Activated CD8-positive, alpha-beta T cell treated with anti-CD3 and anti-CD28 coated beads for 36 hours (primary cell): ENCODE measurements around the gene CCDC137. TPM values are rescaled to one million over a fixed set of nuclear protein-coding genes. Genes with fewer than 3 reads are reported as not detected.

Experiments used
- ATAC-seq: fragments of 200-7000 bp; cut with Tn5 transposase; one replicate; pipeline ENCODE4 v1.10.0; 2021; ENCODE audit warnings: mild to moderate bottlenecking, moderate library complexity
- CTCF ChIA-PET: fragments of 350-600 bp; sonication (Branson Sonifier 250); formaldehyde crosslinking; loops from one replicate; lab custom pipeline; 2021; ENCODE audit warnings: antibody characterized with exemption; lab: Charles Lee
- POLR2A ChIA-PET: fragments of 350-600 bp; sonication (Branson Sonifier 250); formaldehyde crosslinking; loops from one replicate; lab custom pipeline; 2021; ENCODE audit warnings: antibody characterized with exemption; lab: Charles Lee
- DNase-seq: peaks from one replicate; pipeline ENCODE4 v3.0.0-alpha.2; 2020
- H3K27ac Mint-ChIP-seq: one replicate; pipeline ENCODE4 v1.8.0; 2021; ENCODE audit warnings: mild to moderate bottlenecking, mixed read lengths
- H3K27me3 Mint-ChIP-seq: one replicate; pipeline ENCODE4 v1.8.0; 2021; ENCODE audit warnings: mixed read lengths
- H3K36me3 Mint-ChIP-seq: one replicate; pipeline ENCODE4 v1.8.0; 2021; ENCODE audit warnings: low read depth, mixed read lengths
- H3K4me1 Mint-ChIP-seq: one replicate; pipeline ENCODE4 v1.8.0; 2021; ENCODE audit warnings: low read depth, mixed read lengths
- H3K4me3 Mint-ChIP-seq: one replicate; pipeline ENCODE4 v1.8.0; 2021; ENCODE audit warnings: mild to moderate bottlenecking, moderate library complexity, mixed read lengths
- H3K9me3 Mint-ChIP-seq: one replicate; pipeline ENCODE4 v1.8.0; 2021; ENCODE audit warnings: mixed read lengths
- intact Hi-C: fragments of 100-400 bp; cut with micrococcal nuclease; formaldehyde crosslinking; loops from one replicate; pipeline ENCODE4 v1.10.0; 2022
- total RNA-seq, 2 experiments: library from RNA; stranded (reverse); gene quantifications; one replicate each; pipeline ENCODE4 v1.2.3, GENCODE V29; 2021
- TF ChIP-seq, protein P1 (sequence below): fragments of 200-600 bp; IDR thresholded peaks from one replicate; pipeline ENCODE4 v1.8.0; 2022; ENCODE audit warnings: antibody characterized with exemption, mild to moderate bottlenecking

Gene CCDC137
- total RNA-seq, 2 experiments from 2014 or later = 34.1 to 37.2 TPM

- TF ChIP-seq, protein P1, sequence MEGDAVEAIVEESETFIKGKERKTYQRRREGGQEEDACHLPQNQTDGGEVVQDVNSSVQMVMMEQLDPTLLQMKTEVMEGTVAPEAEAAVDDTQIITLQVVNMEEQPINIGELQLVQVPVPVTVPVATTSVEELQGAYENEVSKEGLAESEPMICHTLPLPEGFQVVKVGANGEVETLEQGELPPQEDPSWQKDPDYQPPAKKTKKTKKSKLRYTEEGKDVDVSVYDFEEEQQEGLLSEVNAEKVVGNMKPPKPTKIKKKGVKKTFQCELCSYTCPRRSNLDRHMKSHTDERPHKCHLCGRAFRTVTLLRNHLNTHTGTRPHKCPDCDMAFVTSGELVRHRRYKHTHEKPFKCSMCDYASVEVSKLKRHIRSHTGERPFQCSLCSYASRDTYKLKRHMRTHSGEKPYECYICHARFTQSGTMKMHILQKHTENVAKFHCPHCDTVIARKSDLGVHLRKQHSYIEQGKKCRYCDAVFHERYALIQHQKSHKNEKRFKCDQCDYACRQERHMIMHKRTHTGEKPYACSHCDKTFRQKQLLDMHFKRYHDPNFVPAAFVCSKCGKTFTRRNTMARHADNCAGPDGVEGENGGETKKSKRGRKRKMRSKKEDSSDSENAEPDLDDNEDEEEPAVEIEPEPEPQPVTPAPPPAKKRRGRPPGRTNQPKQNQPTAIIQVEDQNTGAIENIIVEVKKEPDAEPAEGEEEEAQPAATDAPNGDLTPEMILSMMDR = no peak
- H3K27ac Mint-ChIP-seq = peak overlapping the region; percentile 99
- H3K4me3 Mint-ChIP-seq = peak overlapping the region; percentile 88
- H3K36me3 Mint-ChIP-seq = peaks cover 52% of the 10 kb centered on the region
- ChIA-PET POLR2A (interaction anchor here (0.6 to 3.8 kb wide), 23 partner anchors 9 to 313 kb away, joined by 3 to 33 read pairs (median 4); partner anchors contain the start of genes ACTG1, ARL16, FAAP100 and HGS), CTCF (interaction anchor here (1.0 to 1.6 kb wide), 2 partner anchors 9 to 65 kb away, joined by 3 to 4 read pairs; no protein-coding TSS in a partner anchor)
- no peaks in the 10 kb centered on the region for H3K27me3 Mint-ChIP-seq
- peaks cover 2% of the 10 kb centered on the region for H3K9me3 Mint-ChIP-seq
- H3K4me1 Mint-ChIP-seq = peaks cover 50% of the 10 kb centered on the region
- DNase-seq = peak; percentile 44
- intact Hi-C loops = no loop called here
- ATAC-seq = peak; percentile 7
Measured at GRCh38 chr17:81666092-81666341, 520 bp upstream of the CCDC137 start.

GRCh38 chr17:81667754-81668153, 1.2 kb downstream of the CCDC137 start:
- DNase-seq (no peak), ATAC-seq (no peak)
- ChIA-PET CTCF (no interaction called here), POLR2A (interaction anchor here (1.0 to 3.8 kb wide), 3 partner anchors 9 to 180 kb away, joined by 3 to 33 read pairs (median 4); partner anchors contain the start of genes ARL16 and HGS)
- Mint-ChIP-seq H3K4me3 (peak overlapping the region; percentile 88), H3K36me3 (peaks cover 66% of the 10 kb centered on the region), H3K4me1 (peaks cover 42% of the 10 kb centered on the region), H3K27me3 (no peaks in the 10 kb centered on the region), H3K9me3 (peaks cover 2% of the 10 kb centered on the region), H3K27ac (peak overlapping the region; percentile 87)
- TF ChIP-seq, protein P1 = no peak
- intact Hi-C loops = no loop called here

DNA sequence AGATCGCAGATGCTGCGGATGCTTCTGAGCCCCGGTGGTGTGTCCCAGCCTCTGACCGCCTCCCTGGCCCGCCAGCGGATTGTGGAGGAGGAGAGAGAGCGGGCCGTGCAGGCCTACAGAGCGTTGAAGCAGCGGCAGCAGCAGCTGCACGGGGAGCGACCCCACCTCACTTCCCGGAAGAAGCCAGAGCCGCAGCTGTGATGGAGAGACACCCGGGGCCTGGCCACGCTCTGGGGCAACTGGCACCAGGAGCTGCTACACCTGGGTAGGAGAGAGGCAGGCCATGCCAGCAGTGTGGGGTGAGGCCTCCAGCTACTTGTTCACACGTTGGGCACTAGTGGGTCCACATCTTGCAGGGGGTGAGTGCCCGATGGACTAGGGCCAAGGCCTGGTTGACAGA, 6.0 kb downstream of the CCDC137 start:
- Mint-ChIP-seq H3K4me1 (peaks cover 18% of the 10 kb centered on the region), H3K27me3 (no peaks in the 10 kb centered on the region), H3K9me3 (no peaks in the 10 kb centered on the region), H3K27ac (no peak overlapping the region), H3K36me3 (peaks cover 50% of the 10 kb centered on the region), H3K4me3 (no peak overlapping the region)
- CTCF ChIA-PET = no interaction called here
- TF ChIP-seq, protein P1 = no peak
- intact Hi-C loops = no loop called here
- DNase-seq (no peak), ATAC-seq (no peak)
- POLR2A ChIA-PET = interaction anchor here (1.2 to 4.0 kb wide), 2 partner anchors 11 to 43 kb away, joined by 5 to 27 read pairs; partner anchors contain the start of genes ARL16 and HGS

DNA sequence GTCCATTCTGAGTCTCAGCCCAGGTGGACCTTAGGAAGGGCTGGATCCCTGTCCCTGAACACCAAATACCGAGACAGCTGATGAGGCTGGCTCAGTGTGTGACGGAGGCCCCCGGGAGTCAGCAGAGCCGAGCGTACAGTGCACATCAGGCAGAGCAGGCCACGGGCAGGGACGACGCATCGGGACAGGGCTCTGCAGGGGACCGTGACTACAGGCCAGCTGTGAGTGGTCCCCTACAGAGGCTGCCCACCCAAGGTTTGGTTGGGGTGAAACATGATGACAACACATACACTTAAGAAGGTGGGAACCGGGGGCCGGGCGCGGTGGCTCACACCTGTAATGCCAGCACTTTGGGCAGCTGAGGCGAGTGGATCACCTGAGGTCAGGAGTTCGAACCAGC, 6.4 kb downstream of the CCDC137 start:
- peaks cover 13% of the 10 kb centered on the region for H3K4me1 Mint-ChIP-seq
- no peaks in the 10 kb centered on the region for H3K27me3 Mint-ChIP-seq
- ChIA-PET POLR2A (interaction anchor here (1.0 to 4.0 kb wide), 3 partner anchors 11 to 44 kb away, joined by 4 to 27 read pairs (median 5); partner anchors contain the start of genes ARL16 and HGS), CTCF (no interaction called here)
- H3K4me3 Mint-ChIP-seq = no peak overlapping the region
- DNase-seq (no peak), ATAC-seq (no peak)
- TF ChIP-seq, protein P1 = no peak
- H3K36me3 Mint-ChIP-seq = peaks cover 46% of the 10 kb centered on the region
- no peaks in the 10 kb centered on the region for H3K9me3 Mint-ChIP-seq
- intact Hi-C loops = no loop called here
- H3K27ac Mint-ChIP-seq = no peak overlapping the region

GRCh38 chr17:81673561-81674258, 7.2 kb downstream of the CCDC137 start:
- no peak for DNase-seq
- Mint-ChIP-seq H3K9me3 (no peaks in the 10 kb centered on the region), H3K27me3 (no peaks in the 10 kb centered on the region), H3K36me3 (peaks cover 39% of the 10 kb centered on the region), H3K4me3 (no peak overlapping the region), H3K27ac (no peak overlapping the region), H3K4me1 (peaks cover 7% of the 10 kb centered on the region)
- ChIA-PET CTCF (interaction anchor here (2.5 kb wide), 1 partner anchor 11 kb away, joined by 11 read pairs; the partner anchor contains the start of genes ARL16 and HGS), POLR2A (interaction anchor here (0.6 to 1.2 kb wide), 7 partner anchors 8 to 306 kb away, joined by 3 to 7 read pairs (median 4); partner anchors contain the start of genes ARL16, HGS and MRPL12)
- ATAC-seq = no peak
- intact Hi-C loops = no loop called here
- TF ChIP-seq, protein P1 = no peak
